GM18505 (cell line): Measurements from ENCODE around the gene NTN3.
A peak's percentile ranks its signal among the peaks of the same experiment; 100 is the strongest.

ENCODE experiments used
- ATAC-seq: cut with Tn5 transposase; IDR thresholded peaks from one replicate; pipeline ENCODE4 v1.9.1; 2021; ENCODE audit not compliant: unreplicated experiment
- POLR2A ChIP-seq: IDR thresholded peaks from 4 replicates; pipeline ENCODE4 v1.6.1; 2011; ENCODE audit warnings: borderline replicate concordance; ENCODE audit not compliant: insufficient read depth, insufficient read length; ENCODE audit errors: extremely low read depth

The NTN3 gene

GRCh38 chr16:2507052-2507659, 36.1 kb downstream of the NTN3 start:
- peak; percentile 31 for TF ChIP-seq POLR2A
- ATAC-seq: peak; percentile 48

- ATAC-seq: peak; percentile 13
- no peak for TF ChIP-seq POLR2A
Observed at GRCh38 chr16:2507665-2508064, 36.6 kb downstream of the NTN3 start.

- TF ChIP-seq POLR2A: no peak
- no peak for ATAC-seq
Observed at GRCh38 chr16:2508722-2509400, 37.8 kb downstream of the NTN3 start.

GRCh38 chr16:2511128-2511800, 40.2 kb downstream of the NTN3 start:
- no peak for TF ChIP-seq POLR2A
- ATAC-seq: no peak

- TF ChIP-seq POLR2A: no peak
- ATAC-seq: no peak
Observed at GRCh38 chr16:2511996-2512734, 41.1 kb downstream of the NTN3 start.

GRCh38 chr16:2512735-2513404, 41.8 kb downstream of the NTN3 start:
- TF ChIP-seq POLR2A: no peak
- no peak for ATAC-seq

GRCh38 chr16:2513405-2514332, 42.6 kb downstream of the NTN3 start, which contains the start of gene ATP6V0C:
Gene ATP6V0C (plus strand): TSS chr16:2513952. CDS start chr16:2514104, 152 bp downstream.
- peak; percentile 95 for TF ChIP-seq POLR2A
- ATAC-seq: peak; percentile 69

GRCh38 chr16:2514333-2515179, 43.5 kb downstream of the NTN3 start:
- TF ChIP-seq POLR2A: no peak
- no peak for ATAC-seq

GRCh38 chr16:2515180-2515851, 44.2 kb downstream of the NTN3 start:
- ATAC-seq: no peak
- no peak for TF ChIP-seq POLR2A

- no peak for ATAC-seq
- no peak for TF ChIP-seq POLR2A
Observed at GRCh38 chr16:2516391-2517240, 45.5 kb downstream of the NTN3 start.
